Choroid plexus epithelial cell (primary cell): Measurements from ENCODE around the gene PRR5.

ENCODE experiments used
- DNase-seq: peaks from one replicate; pipeline ENCODE4 v3.0.0-alpha.2; 2010; ENCODE audit warnings: low read depth
- H3K4me3 ChIP-seq: 2 replicates; pipeline ENCODE4 v1.5.1; 2011; ENCODE audit warnings: low read depth, mild to moderate bottlenecking, control low read depth, low read length, moderate library complexity
- CTCF ChIP-seq: conservative IDR thresholded peaks from 2 replicates; pipeline ENCODE4 v1.5.1; 2011; ENCODE audit warnings: low read depth, mild to moderate bottlenecking, control low read depth, inconsistent platforms, low read length, moderate library complexity

The PRR5 gene

GRCh38 chr22:44707752-44708151, 5.7 kb downstream of the PRR5 start:
- DNase-seq: no peak
- H3K4me3 ChIP-seq: no peak overlapping the region
- TF ChIP-seq CTCF: no peak

- TF ChIP-seq CTCF: no peak
- no peak overlapping the region for H3K4me3 ChIP-seq
- no peak for DNase-seq
These were observed 7.9 kb downstream of the PRR5 start for GRCh38 chr22:44709881-44710392.

- no peak for DNase-seq
- no peak overlapping the region for H3K4me3 ChIP-seq
- no peak for TF ChIP-seq CTCF
These were observed 8.7 kb downstream of the PRR5 start for GRCh38 chr22:44710474-44711240.

- TF ChIP-seq CTCF: no peak
- H3K4me3 ChIP-seq: no peak overlapping the region
- no peak for DNase-seq
These were observed 9.2 kb downstream of the PRR5 start for GRCh38 chr22:44711241-44711560.

- no peak overlapping the region for H3K4me3 ChIP-seq
- TF ChIP-seq CTCF: no peak
- no peak for DNase-seq
These were observed 9.9 kb downstream of the PRR5 start for GRCh38 chr22:44711690-44712555.

- DNase-seq: no peak
- H3K4me3 ChIP-seq: no peak overlapping the region
- no peak for TF ChIP-seq CTCF
These were observed 11.0 kb downstream of the PRR5 start for GRCh38 chr22:44712962-44713361.
